ENCODE measurements around the gene PAX5. TPM values are rescaled to one million over a fixed set of nuclear protein-coding genes. Genes with fewer than 3 reads are reported as not detected.

PAX5 gene
- total and polyA plus RNA-seq, 2 of the 13 experiments (the other 11 are each of a cell fraction or from before 2014, with no cell fraction given) = not detected

- Histone ChIP-seq H3K4me2 (ENCODE audit: low read depth, low read length) (peak overlapping the region; percentile 65), H3K9me3 (ENCODE audit: low read length) (no peaks in the 10 kb centered on the region), H3K36me3 (replicated peaks in 1 of 2; ENCODE audit: control insufficient read depth in 1 of 2, insufficient read depth in 2 of 2, low read length in 2 of 2) (0 out of 5 replicates have a peak, but pooled peaks cover 0 to 3% of the 10 kb centered on the region in 2 experiments), H3K4me1 (ENCODE audit: insufficient read depth, low read length) (peaks cover 39% of the 10 kb centered on the region), H3K9ac (ENCODE audit: insufficient read depth, low read depth, low read length) (peak overlapping the region; percentile 86), H2AFZ (ENCODE audit: low read length) (peak overlapping the region; percentile 91), H3K27me3 (ENCODE audit: control insufficient read depth in 1 of 2, insufficient read depth in 2 of 2, low read length in 2 of 2) (0 out of 5 replicates have a peak, but pooled peaks cover 0 to 3% of the 10 kb centered on the region in 2 experiments), H3K27ac (ENCODE audit: extremely low read length, insufficient read depth, low read length) (peak overlapping the region; percentile 76), H3K4me3 (replicated peaks in 1 of 3; ENCODE audit: insufficient read depth in 1 of 3, low read depth in 2 of 3, low read length in 3 of 3) (peak overlapping the region; percentile 78 to 97 (median 87)), H3K79me2 (ENCODE audit: insufficient read depth, low read length) (peaks cover 36% of the 10 kb centered on the region), H4K20me1 (ENCODE audit: insufficient read depth, low read length) (no peaks in the 10 kb centered on the region; the same call in none of the 2 replicates)
- BruUV-seq (replicated peaks) = TSS peak; percentile 84
- ChIA-PET CTCF (ENCODE audit: low intra/inter-chr PET ratio, low total read pairs) (no interaction called here), POLR2A (interaction anchor here (0.7 to 3.0 kb wide), 4 partner anchors 9 to 41 kb away, joined by 3 to 34 read pairs (median 4); partner anchors contain the start of gene ZCCHC7)
- DNase-seq (ENCODE audit: low spot score) (peak; percentile 91), FAIRE-seq (peak; percentile 72), ATAC-seq (peak; percentile 98)
- 12% methylated on average over 30 of the region's 63 CpGs for WGBS (ENCODE audit: low lambda C conversion rate)
- intact Hi-C loops (cut with micrococcal nuclease; ENCODE audit: unreplicated experiment) = loop anchor here (1.0 kb wide), 1 partner anchor 10 kb away; no protein-coding TSS in a partner anchor
- in situ Hi-C loops (cut with HindIII; ENCODE audit: extremely low pct_ligation_motif_present, low pct_unique_long_range_greater_than_20kb) = no loop called here
- no peak; the same call in 1 of the 2 replicates for TF ChIP-seq PRMT3 (CRISPR knock-in tag; IDR thresholded peaks at IDR 0.05; ENCODE audit: borderline replicate concordance, low read depth)
- peak; percentile 72 for TF ChIP-seq SOX5 (CRISPR knock-in tag; IDR thresholded peaks at IDR 0.05; ENCODE audit: borderline replicate concordance)
- peak; percentile 99 for TF ChIP-seq ERF (CRISPR knock-in tag; IDR thresholded peaks at IDR 0.05)
- TF ChIP-seq CBX1 (IDR thresholded peaks at IDR 0.05; ENCODE audit: low read depth) = peak; percentile 93
- peak; percentile 98 for TF ChIP-seq ZNF576 (CRISPR knock-in tag; IDR thresholded peaks at IDR 0.05)
- TF ChIP-seq SALL2 (CRISPR knock-in tag; IDR thresholded peaks at IDR 0.05) = peak; percentile 97
- TF ChIP-seq HNRNPUL1 (IDR thresholded peaks at IDR 0.05; ENCODE audit: low read depth, low read length) = no peak
- no peak for TF ChIP-seq TBX3 (IDR thresholded peaks at IDR 0.05; ENCODE audit: borderline replicate concordance)
- TF ChIP-seq ZNF143 (CRISPR knock-in tag; IDR thresholded peaks at IDR 0.05) = peak; percentile 94
- TF ChIP-seq SMAD3 (CRISPR knock-in tag; IDR thresholded peaks at IDR 0.05) = peak; percentile 96
- peak; percentile 99 for TF ChIP-seq CAMTA2 (CRISPR knock-in tag; IDR thresholded peaks at IDR 0.05; ENCODE audit: borderline replicate concordance)
- TF ChIP-seq ZFP90 (CRISPR knock-in tag; IDR thresholded peaks at IDR 0.05; ENCODE audit: borderline replicate concordance) = peak; percentile 60; the same call in 1 of the 2 replicates
- peak; percentile 74; the same call in 1 of the 2 replicates for TF ChIP-seq MYPOP (CRISPR knock-in tag; IDR thresholded peaks at IDR 0.05)
- TF ChIP-seq ZNF556 (CRISPR knock-in tag; IDR thresholded peaks at IDR 0.05; ENCODE audit: borderline replicate concordance) = peak; percentile 69; the same call in 1 of the 2 replicates
- TF ChIP-seq ZNF260 (CRISPR knock-in tag; IDR thresholded peaks at IDR 0.05; ENCODE audit: borderline replicate concordance, low read depth) = no peak
- TF ChIP-seq ZFP91 (CRISPR knock-in tag; IDR thresholded peaks at IDR 0.05; ENCODE audit: borderline replicate concordance) = peak; percentile 85
- TF ChIP-seq CTCF (CRISPR knock-in tag; IDR thresholded peaks at IDR 0.05) = peak; percentile 16; the same call in 1 of the 2 replicates
- no peak for TF ChIP-seq ZNF207 (IDR thresholded peaks at IDR 0.05; ENCODE audit: borderline replicate concordance)
- peak; percentile 89 for TF ChIP-seq ZNF317 (CRISPR knock-in tag; IDR thresholded peaks at IDR 0.05)
These were observed 45.5 kb upstream of the PAX5 start for GRCh38 chr9:37079370-37080164.

Measured in HepG2 (cell line).